ENCODE measurements around the gene PHPT1.
"Not testable (repeated sequence)": the region's sequence is repeated elsewhere in the genome, so short reads cannot be mapped to it uniquely, and the experiment has no call there.

GRCh38 chr9:136883670-136884069 lies 34.5 kb downstream of the PHPT1 start:
- not testable (repeated sequence) for TF ChIP-seq CTCF, POLR2A, EP300, POLR2AphosphoS5 (IDR thresholded peaks at IDR 0.05)

Data from sigmoid colon (tissue), 4 donors.